ENCODE results near the gene SNAP47.
"Not testable (repeated sequence)": the region's sequence is repeated elsewhere in the genome, so short reads cannot be mapped to it uniquely, and the experiment has no call there.

The SNAP47 gene

GRCh38 chr1:227734856-227735538 is at the start of gene SNAP47, which contains the start of gene JMJD4:
Gene SNAP47 (plus strand): TSS chr1:227735435. CDS start chr1:227747737, 12,302 bp downstream.
Gene JMJD4 (minus strand): TSS chr1:227735302. CDS start chr1:227735273, 29 bp downstream.
- peak; percentile 78 for DNase-seq (ENCODE audit: low read depth)
- peak within 1 kb of the TSS; percentile 85 for H3K4me3 ChIP-seq (ENCODE audit: low read depth, low read length)
- no peak for TF ChIP-seq CTCF (IDR thresholded peaks at IDR 0.05; ENCODE audit: low read depth, low read length, missing control alignments)

GRCh38 chr1:227685807-227686206 is 49.4 kb upstream of the SNAP47 start:
- no peak for TF ChIP-seq CTCF (IDR thresholded peaks at IDR 0.05; ENCODE audit: low read depth, low read length, missing control alignments)
- H3K4me3 ChIP-seq (ENCODE audit: low read depth, low read length), result no peak overlapping the region
- DNase-seq (ENCODE audit: low read depth), result no peak

- H3K4me3 ChIP-seq (ENCODE audit: low read depth, low read length), result no peak overlapping the region
- no peak for TF ChIP-seq CTCF (IDR thresholded peaks at IDR 0.05; ENCODE audit: low read depth, low read length, missing control alignments)
- DNase-seq (ENCODE audit: low read depth), result no peak
Measured at GRCh38 chr1:227697321-227697864, 37.8 kb upstream of the SNAP47 start.

GRCh38 chr1:227701631-227702030 is 33.6 kb upstream of the SNAP47 start:
- H3K4me3 ChIP-seq (ENCODE audit: low read depth, low read length); DNase-seq (ENCODE audit: low read depth): not testable (repeated sequence)

GRCh38 chr1:227707846-227708245 is 27.4 kb upstream of the SNAP47 start:
- TF ChIP-seq CTCF (IDR thresholded peaks at IDR 0.05; ENCODE audit: low read depth, low read length, missing control alignments), result no peak
- DNase-seq (ENCODE audit: low read depth), result no peak
- no peak overlapping the region for H3K4me3 ChIP-seq (ENCODE audit: low read depth, low read length)

- no peak for TF ChIP-seq CTCF (IDR thresholded peaks at IDR 0.05; ENCODE audit: low read depth, low read length, missing control alignments)
- DNase-seq (ENCODE audit: low read depth), result no peak
- H3K4me3 ChIP-seq (ENCODE audit: low read depth, low read length), result no peak overlapping the region
Measured at GRCh38 chr1:227709451-227709850, 25.8 kb upstream of the SNAP47 start.

- DNase-seq (ENCODE audit: low read depth); H3K4me3 ChIP-seq (ENCODE audit: low read depth, low read length): not testable (repeated sequence)
Measured at GRCh38 chr1:227710474-227710873, 24.8 kb upstream of the SNAP47 start.

- no peak for DNase-seq (ENCODE audit: low read depth)
- TF ChIP-seq CTCF (IDR thresholded peaks at IDR 0.05; ENCODE audit: low read depth, low read length, missing control alignments), result no peak
- no peak overlapping the region for H3K4me3 ChIP-seq (ENCODE audit: low read depth, low read length)
Measured at GRCh38 chr1:227712648-227713047, 22.6 kb upstream of the SNAP47 start.

Data from GM12864 (cell line).